Mammary epithelial cell (primary cell): ENCODE results near the gene PSG7.
"Not testable (repeated sequence)": the region's sequence is repeated elsewhere in the genome, so short reads cannot be mapped to it uniquely, and the experiment has no call there.

ENCODE experiments used
- CTCF ChIP-seq, 2 donors: IDR thresholded peaks in 1 of 2; conservative IDR thresholded peaks in 1 of 2; 2 replicates each; pipeline ENCODE4 v1.5.1; 2011 to 2012; ENCODE audit warnings: inconsistent platforms in 2 of 2, low read length in 2 of 2, mild to moderate bottlenecking in 2 of 2, control low read depth in 1 of 2, low read depth in 1 of 2; ENCODE audit not compliant: insufficient read depth in 1 of 2; ENCODE audit errors: extremely low read depth in 1 of 2
- EZH2 ChIP-seq: IDR thresholded peaks from 2 replicates; pipeline ENCODE4 v1.6.1; 2012; ENCODE audit warnings: low read length, inconsistent platforms, borderline replicate concordance

DNA sequence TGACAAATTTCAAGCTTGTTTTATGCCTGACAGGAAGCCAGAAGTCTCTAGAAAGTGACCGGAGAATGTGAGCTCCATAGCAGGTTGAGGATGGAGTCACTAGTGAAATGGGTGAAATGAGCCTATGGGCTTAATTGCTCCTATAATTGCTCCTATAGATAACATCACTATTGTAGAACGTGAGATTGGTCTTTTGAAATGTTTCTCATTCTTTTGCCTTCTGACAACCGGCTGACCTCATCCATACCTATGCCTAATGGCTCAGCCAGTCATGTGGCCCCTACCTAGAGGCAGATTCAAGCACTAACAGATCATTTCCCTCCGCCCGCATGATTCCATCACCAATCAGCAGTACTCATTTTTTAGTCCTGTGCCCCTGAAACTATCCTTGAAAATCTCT lies 23.5 kb downstream of the PSG7 start:
- TF ChIP-seq CTCF (conservative IDR thresholded peaks at IDR 0.05 in 1 of 2, IDR thresholded peaks at IDR 0.05 in 1 of 2; ENCODE audit: extremely low read depth in 1 of 2, insufficient read depth in 1 of 2, low read depth in 1 of 2, low read length in 2 of 2); EZH2: not testable (repeated sequence)
